Measurements from ENCODE around the gene QRICH2.
"Not testable (repeated sequence)": the region's sequence is repeated elsewhere in the genome, so short reads cannot be mapped to it uniquely, and the experiment has no call there.

QRICH2 gene

DNA sequence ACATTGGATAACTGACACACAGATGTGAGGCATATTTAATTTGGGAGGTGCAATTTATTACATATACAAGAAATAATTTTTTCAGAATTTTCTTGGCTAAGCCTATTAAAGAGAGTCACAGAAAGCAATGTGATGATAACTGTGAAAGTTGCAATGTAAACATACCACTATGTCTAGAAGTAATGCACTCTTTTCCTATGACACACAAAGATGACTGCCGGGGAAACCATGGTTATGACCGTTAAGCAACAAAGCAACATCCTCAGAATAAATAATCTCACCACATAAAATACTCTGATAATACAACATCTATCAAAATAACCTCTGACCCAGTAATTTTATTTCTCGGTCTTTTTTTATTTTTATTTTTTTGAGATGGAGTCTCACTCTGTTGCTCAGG lies 10.5 kb upstream of the QRICH2 start:
- DNase-seq, result no peak

DNA sequence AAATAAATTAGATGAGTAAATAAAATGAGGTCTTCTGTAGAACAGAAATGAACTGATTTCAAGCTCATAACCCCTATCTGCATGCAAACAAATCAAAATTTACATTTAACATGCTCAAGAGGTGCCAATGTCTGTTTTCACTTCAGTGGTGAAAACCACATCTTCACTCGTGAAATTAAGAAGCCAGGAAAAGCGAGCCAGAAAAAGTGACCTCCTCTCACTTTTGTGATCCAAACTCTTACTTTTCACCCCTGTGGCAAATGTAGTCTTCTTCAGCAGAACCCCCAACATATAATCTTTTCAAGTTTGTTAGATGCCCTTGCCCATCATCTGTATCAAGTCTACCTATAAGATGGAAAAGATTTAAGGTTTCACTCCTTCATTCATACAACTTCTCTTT lies 9.5 kb upstream of the QRICH2 start:
- no peak for DNase-seq

DNA sequence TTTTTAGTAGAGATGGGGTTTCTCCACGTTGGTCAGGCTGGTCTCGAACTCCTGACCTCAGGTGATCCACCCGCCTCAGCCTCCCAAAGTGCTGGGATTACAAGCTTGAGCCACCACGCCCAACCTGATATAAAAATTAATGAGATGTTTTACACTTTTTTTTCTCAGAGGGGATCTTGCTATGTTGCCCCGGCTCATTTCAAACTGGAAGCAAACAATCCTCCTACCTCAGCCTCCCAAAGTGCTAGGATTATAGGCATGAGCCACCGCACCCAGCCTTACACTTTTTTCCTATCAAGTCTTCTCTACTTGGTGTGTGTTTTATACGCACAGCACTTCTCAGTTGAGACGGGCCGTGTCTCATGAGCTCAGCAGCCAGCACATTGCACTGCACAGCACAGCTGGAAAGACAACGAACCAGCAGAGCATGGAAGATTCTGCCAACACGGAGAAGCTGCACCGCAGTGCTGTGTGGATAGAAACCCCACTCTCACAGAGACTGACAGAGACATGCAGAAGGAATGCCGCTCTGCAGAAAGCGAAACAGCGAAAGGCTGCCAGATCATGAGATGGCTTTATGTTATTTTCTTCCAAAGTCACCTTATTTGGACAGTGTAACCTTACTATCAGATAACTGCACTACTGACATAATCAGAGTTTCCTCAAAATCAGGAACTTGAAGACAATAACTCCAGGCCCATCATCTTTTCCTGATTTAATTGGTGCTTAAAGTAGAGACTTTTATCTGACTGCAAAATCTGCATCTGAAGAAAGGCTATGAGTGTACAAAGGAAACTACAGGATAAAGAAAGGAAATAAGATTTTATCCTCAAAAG lies 6.5 kb upstream of the QRICH2 start:
- no peak for DNase-seq

DNA sequence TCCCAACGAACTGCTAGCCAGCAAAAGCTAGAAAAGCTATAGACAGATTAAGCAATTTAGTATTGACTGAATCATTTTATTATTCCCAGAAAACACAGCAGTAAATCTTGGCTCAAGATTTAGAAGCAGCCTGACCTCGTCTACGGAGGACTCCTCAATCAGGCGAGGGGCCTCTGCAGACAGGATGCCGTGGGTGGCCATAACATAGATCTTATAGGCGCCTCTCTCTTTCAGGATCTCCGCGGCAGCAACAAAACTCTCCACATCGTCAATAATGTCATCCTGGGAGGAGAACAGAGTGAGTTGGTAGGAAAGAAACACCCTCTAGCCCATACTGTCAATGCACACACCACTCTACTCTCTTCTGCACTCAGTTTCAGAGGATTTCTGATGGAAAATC lies 4.7 kb upstream of the QRICH2 start:
- DNase-seq, result no peak

DNA sequence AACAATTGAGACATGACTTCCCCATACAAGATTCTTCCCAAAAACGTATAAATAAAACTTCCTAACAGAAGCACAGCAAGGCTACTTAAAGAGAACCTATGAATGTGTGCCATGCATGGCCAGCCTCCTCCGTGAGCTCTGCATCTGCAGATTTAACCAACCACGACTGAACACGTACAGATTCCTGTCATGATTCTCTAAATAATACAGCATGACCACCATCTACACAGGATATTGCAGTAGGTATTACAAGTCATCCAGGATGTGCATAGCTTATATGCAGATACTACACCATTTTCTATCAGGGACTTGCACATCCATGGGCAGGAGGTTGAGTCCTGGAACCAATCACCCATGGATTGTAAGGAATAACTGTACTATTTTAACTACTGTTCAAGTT lies 1.4 kb upstream of the QRICH2 start:
- DNase-seq, result no peak

GRCh38 chr17:76307299-76307965 lies 644 bp downstream of the QRICH2 start:
- no peak for DNase-seq

DNA sequence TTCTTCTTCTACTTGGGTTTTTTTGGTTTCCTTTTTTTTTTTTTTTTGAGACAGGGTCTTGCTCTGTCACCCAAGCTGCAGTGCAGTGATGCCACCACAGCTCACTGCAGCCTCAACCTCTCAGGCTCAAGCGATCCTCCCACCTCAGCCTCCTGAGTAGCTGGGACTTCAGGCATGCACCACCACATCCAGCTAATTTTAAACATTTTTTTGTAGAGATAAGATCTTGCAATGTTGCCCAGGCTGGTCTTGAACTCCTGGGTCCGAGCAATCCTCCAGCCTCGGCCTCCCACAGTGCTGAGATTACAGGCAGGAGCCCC lies 3.0 kb downstream of the QRICH2 start:
- DNase-seq, result not testable (repeated sequence)

- DNase-seq, result peak; percentile 55
Observed at GRCh38 chr17:76304226-76305134, 3.6 kb downstream of the QRICH2 start.

- DNase-seq, result no peak
Observed at GRCh38 chr17:76297436-76297835, 10.6 kb downstream of the QRICH2 start.

DNA sequence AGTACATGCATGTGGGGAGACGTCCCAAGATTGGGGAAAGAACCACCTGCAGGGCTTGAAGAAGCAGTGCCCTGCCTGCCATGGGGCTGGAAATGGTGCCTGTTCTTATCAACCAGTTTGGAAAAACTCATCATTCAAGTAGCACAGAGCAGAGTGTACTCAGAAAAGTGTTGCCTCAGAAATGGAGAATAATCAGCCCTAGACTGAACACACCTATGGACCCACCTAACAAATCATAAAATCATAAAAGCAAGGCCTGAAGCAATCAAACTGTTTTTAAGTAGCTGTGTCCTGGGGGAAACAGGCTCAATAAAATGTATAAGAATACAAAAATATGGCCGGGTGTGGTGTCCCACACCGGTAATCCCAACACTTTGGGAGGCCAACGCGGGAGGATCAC lies 11.2 kb downstream of the QRICH2 start:
- no peak for DNase-seq

GRCh38 chr17:76296186-76296585 lies 11.9 kb downstream of the QRICH2 start:
- no peak for DNase-seq

- DNase-seq, result no peak
Observed at GRCh38 chr17:76293106-76293505, 15.0 kb downstream of the QRICH2 start.

DNA sequence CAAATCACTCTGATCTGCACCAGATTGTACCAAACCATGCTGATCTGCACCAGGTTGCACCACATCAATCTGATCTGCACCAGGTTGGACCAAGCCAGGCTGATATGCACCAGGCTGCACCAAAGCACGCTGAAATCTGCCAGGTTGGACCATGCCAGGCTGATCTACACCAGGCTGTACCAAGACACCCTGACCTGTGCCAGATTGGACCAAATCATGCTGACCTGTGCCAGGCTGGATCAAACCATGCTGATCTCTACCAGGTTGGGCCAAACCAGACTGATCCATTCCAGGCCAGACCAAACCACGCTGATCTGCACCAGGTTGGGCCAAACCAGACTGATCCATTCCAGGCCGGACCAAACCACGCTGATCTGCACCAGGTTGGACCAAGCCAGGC lies 15.5 kb downstream of the QRICH2 start:
- no peak for DNase-seq

- no peak for DNase-seq
Observed at GRCh38 chr17:76281573-76282371, 26.3 kb downstream of the QRICH2 start.

GRCh38 chr17:76280650-76281049 lies 27.4 kb downstream of the QRICH2 start:
- DNase-seq, result no peak

DNA sequence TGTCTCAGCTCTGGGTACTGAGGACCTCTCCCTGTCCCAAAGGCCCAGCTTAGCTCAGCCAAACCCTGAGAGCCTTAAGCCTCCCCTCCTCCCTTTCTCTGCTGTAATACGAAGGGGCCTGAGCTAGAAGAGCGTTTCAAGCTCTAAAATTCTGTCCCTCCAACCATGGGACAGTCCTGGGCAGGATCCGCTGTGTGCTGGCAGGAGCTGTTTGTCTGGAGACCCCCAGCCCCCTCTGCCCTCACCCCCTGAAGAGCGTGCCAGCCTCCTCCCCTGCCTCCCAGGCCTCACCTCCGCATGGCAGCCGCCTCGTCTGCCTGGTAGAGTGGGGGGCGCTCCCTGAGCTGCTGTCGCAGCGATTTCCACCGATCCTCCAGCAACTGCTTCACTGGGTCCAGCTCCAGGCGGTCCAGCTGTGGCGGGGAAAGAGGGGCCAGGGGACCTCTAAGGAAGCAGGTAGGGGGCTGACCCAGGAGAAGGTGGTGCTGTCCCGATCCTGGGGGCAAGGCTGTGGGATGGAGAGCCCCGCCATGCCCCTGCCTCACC lies 28.3 kb downstream of the QRICH2 start:
- DNase-seq, result no peak

DNA sequence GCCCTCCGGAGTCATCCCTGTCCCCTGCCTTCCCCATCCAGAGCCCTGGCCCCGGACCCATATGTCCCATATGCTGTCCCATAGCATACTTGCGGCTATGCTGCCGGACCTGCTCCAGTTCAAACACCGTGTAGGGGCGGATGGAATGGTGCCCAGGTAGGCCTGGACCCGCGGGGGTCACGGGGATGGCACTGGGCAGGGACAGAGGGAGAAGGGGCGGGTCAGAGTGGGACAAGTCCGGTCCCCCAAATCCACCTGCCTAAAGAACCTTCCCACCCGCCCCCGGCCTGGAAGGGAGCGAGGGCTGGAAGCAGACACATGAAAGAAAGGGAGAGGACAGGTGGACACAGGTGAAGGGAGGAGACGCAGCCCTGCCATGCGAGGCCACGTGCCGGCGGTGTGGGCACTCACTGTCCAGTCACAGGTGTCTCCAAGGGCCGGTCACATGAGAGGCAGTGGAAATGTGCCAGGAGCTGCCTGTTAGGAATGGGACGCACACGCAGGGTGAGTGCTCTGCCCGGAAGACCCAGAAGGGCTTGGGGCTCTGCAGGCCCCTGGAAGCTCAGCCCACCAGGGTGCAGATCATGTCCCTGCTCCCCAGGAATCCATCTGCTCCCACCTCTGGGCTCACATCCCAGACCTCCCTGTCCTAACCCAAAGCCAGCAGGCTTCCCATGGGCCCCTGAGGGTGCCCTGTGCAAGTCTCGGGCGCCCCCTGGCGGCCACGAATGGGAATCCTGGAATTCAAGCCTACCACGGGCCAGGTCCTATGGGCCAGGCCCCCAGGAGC lies 28.9 kb downstream of the QRICH2 start:
- DNase-seq, result peak; percentile 96

- DNase-seq, result no peak
Observed at GRCh38 chr17:76278268-76278908, 29.7 kb downstream of the QRICH2 start.

- DNase-seq, result peak; percentile 59
Observed at GRCh38 chr17:76277300-76278267, 30.5 kb downstream of the QRICH2 start.
